IPS DF 6.9 (cell line): ENCODE measurements around the gene FLOT1.

Source experiments
- DNase-seq: peaks from one replicate; pipeline ENCODE4 v3.0.0-alpha.2; 2013; ENCODE audit warnings: low read depth, low spot score
- H3K27ac ChIP-seq: one replicate; pipeline ENCODE4 v1.5.1; 2013; ENCODE audit warnings: low read length, control low read depth
- H3K27me3 ChIP-seq: 2 replicates; pipeline ENCODE4 v1.6.1; 2013; ENCODE audit warnings: mild to moderate bottlenecking, low read length; ENCODE audit not compliant: control insufficient read depth, insufficient read depth
- H3K36me3 ChIP-seq: 2 replicates; pipeline ENCODE4 v1.6.1; 2013; ENCODE audit warnings: low read length; ENCODE audit not compliant: control insufficient read depth, insufficient read depth
- H3K4me1 ChIP-seq: 2 replicates; pipeline ENCODE4 v1.6.1; 2013; ENCODE audit warnings: low read length; ENCODE audit not compliant: control insufficient read depth, insufficient read depth
- H3K4me3 ChIP-seq: 2 replicates; pipeline ENCODE4 v1.5.1; 2013; ENCODE audit warnings: mild to moderate bottlenecking, low read length
- H3K9me3 ChIP-seq: 2 replicates; pipeline ENCODE4 v1.6.1; 2013; ENCODE audit warnings: low read length, inconsistent platforms; ENCODE audit not compliant: control insufficient read depth, insufficient read depth
- WGBS: extraction: QIAGEN DNeasy Blood & Tissue Kit; methylation state at CpG from one replicate; pipeline ENCODE4 v1.1.7; 2013; ENCODE audit warnings: mixed read lengths, missing lambda C conversion rate; ENCODE audit not compliant: insufficient read length, insufficient coverage; 5-methylcytosine and 5-hydroxymethylcytosine counted together

Gene FLOT1

DNA sequence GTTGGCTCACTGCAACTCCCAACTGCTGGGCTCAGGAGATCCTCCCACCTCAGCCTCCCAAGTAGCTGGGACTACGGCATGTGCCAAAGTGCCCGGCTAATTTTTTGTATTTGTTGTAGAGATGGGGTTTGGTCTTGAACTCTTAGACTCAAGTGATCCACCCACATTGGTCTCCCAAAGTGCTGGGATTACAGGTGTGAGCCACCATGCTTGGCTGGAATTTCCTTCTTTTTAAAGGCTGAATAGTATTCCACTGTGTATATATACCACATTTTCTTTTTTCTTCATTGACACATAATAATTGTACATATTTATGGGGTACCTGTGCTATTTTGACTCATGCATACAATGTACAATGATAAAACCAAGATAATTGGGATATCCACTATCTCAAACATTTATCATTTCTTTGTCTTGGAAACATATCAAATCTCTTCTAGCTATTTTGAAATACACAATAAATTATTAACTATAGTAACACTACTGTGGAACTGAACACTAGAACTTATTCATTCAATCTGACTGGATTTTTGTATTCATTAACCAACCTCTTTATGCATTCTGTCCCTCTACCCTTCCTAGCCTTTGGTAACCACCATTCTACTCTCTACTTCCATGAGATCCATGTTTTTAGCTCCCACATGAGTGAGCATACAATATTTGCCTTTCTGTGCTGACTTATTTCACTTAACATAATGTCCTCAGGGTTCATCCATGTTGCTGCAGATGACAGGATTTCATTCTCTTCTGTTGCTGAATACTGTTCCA lies 33.2 kb downstream of the FLOT1 start:
- no peak overlapping the region for H3K4me3 ChIP-seq
- no peaks in the 10 kb centered on the region for H3K4me1 ChIP-seq
- no peaks in the 10 kb centered on the region for H3K9me3 ChIP-seq
- no peak overlapping the region for H3K27ac ChIP-seq
- no peaks in the 10 kb centered on the region for H3K27me3 ChIP-seq
- H3K36me3 ChIP-seq: peaks cover 29% of the 10 kb centered on the region
- DNase-seq: no peak
- WGBS: no CpG with 5 or more reads among the region's 2 CpGs

- DNase-seq: no peak
- WGBS: no CpG with 5 or more reads among the region's 6 CpGs
- H3K27ac ChIP-seq: no peak overlapping the region
- no peaks in the 10 kb centered on the region for H3K9me3 ChIP-seq
- H3K36me3 ChIP-seq: peaks cover 37% of the 10 kb centered on the region
- no peaks in the 10 kb centered on the region for H3K4me1 ChIP-seq
- no peak overlapping the region for H3K4me3 ChIP-seq
- H3K27me3 ChIP-seq: no peaks in the 10 kb centered on the region
Measured at GRCh38 chr6:30707281-30707850, 35.1 kb downstream of the FLOT1 start.

DNA sequence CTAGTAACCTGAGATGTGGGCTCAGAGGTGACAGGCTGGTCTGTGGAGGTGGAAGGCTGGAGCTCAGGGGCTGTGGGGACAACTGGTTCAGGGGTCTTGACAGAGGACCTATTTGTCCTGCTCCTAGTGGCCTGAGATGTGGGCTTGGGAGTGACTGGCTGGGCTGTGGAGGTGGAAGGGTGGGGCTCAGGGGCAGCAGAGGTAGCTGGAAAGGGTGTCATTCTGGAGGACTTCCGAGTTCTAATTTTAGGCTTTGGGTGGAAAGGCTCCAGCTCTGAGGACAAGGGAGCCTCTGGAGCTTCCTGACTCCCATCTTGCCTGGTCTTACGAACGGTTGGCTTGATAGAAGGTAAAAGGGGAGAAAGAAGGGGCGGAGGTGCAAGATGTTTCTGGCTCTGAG lies 36.9 kb downstream of the FLOT1 start:
- WGBS: no CpG with 5 or more reads among the region's 4 CpGs
- peaks cover 27% of the 10 kb centered on the region; the same call in 1 of the 2 replicates for H3K36me3 ChIP-seq
- DNase-seq: no peak
- H3K27me3 ChIP-seq: no peaks in the 10 kb centered on the region
- H3K4me3 ChIP-seq: no peak overlapping the region
- H3K27ac ChIP-seq: no peak overlapping the region
- no peaks in the 10 kb centered on the region for H3K9me3 ChIP-seq
- H3K4me1 ChIP-seq: no peaks in the 10 kb centered on the region

GRCh38 chr6:30703821-30704220 lies 38.7 kb downstream of the FLOT1 start:
- Histone ChIP-seq H3K27ac (no peak overlapping the region), H3K9me3 (no peaks in the 10 kb centered on the region), H3K27me3 (no peaks in the 10 kb centered on the region), H3K4me3 (no peak overlapping the region), H3K4me1 (no peaks in the 10 kb centered on the region), H3K36me3 (peaks cover 27% of the 10 kb centered on the region; the same call in 1 of the 2 replicates)
- WGBS: no CpG with 5 or more reads among the region's 4 CpGs
- no peak for DNase-seq

DNA sequence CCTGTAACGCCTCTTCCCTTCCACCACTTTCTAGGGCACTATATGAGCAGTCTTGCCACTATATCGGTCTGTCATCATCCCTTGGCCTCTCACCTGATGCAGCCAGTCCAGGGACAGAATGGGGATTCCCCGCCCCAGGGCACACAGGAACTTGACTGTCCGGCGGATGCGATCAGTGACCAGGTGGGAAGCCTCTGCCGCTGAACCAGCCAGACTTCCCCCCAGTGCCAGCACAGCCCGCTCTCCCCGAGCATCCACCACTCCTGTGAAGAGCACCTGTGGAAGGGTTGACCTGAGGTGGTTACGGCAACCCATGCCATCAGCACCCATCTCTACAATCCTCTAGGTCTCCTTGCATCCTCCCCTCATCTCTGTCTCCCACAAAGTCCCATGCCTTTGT lies 39.5 kb downstream of the FLOT1 start:
- H3K9me3 ChIP-seq: no peaks in the 10 kb centered on the region
- no CpG with 5 or more reads among the region's 10 CpGs for WGBS
- no peak for DNase-seq
- no peak overlapping the region for H3K4me3 ChIP-seq
- H3K27ac ChIP-seq: no peak overlapping the region
- H3K36me3 ChIP-seq: peaks cover 25% of the 10 kb centered on the region; the same call in 1 of the 2 replicates
- H3K27me3 ChIP-seq: no peaks in the 10 kb centered on the region
- no peaks in the 10 kb centered on the region for H3K4me1 ChIP-seq

DNA sequence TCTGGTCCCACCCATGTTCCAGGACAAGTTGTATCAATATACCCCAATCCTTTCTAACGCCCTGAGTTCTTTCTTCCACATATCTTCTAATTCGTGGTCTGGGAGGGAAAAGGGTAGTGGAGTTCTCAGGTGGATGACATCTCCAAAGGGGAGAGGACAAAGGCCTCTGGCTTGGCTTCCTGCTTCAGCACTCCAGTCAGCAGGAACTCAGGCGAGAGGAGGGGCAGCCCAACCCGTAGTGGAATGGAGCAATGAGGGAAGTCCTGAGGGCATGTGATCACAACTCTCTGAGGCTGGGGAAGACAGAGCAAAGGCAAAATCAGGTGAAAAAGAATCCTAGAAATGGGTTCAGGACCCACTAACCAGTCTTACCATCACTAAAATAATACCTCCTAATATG lies 42.1 kb downstream of the FLOT1 start:
- DNase-seq: no peak
- H3K36me3 ChIP-seq: peaks cover 16% of the 10 kb centered on the region; the same call in 1 of the 2 replicates
- H3K4me1 ChIP-seq: no peaks in the 10 kb centered on the region
- H3K27me3 ChIP-seq: no peaks in the 10 kb centered on the region
- no peak overlapping the region for H3K4me3 ChIP-seq
- no CpG with 5 or more reads among the region's 4 CpGs for WGBS
- no peak overlapping the region for H3K27ac ChIP-seq
- no peaks in the 10 kb centered on the region for H3K9me3 ChIP-seq

- Histone ChIP-seq H3K4me1 (no peaks in the 10 kb centered on the region), H3K27me3 (no peaks in the 10 kb centered on the region), H3K4me3 (no peak overlapping the region), H3K36me3 (no peaks in the 10 kb centered on the region; the same call in 1 of the 2 replicates), H3K27ac (no peak overlapping the region), H3K9me3 (no peaks in the 10 kb centered on the region)
- no peak for DNase-seq
- WGBS: no CpG with 5 or more reads among the region's 5 CpGs
Measured at GRCh38 chr6:30696432-30696831, 46.1 kb downstream of the FLOT1 start.

GRCh38 chr6:30691208-30691847 lies 51.2 kb downstream of the FLOT1 start:
- Histone ChIP-seq H3K36me3 (no peaks in the 10 kb centered on the region), H3K27me3 (no peaks in the 10 kb centered on the region), H3K4me3 (peak overlapping the region; percentile 88; the same call in 1 of the 2 replicates), H3K27ac (no peak overlapping the region), H3K4me1 (peaks cover 8% of the 10 kb centered on the region), H3K9me3 (no peaks in the 10 kb centered on the region)
- WGBS: no CpG with 5 or more reads among the region's 8 CpGs
- DNase-seq: no peak

- Histone ChIP-seq H3K4me3 (peak within 1 kb of the TSS; percentile 88; the same call in 1 of the 2 replicates), H3K9me3 (no peaks in the 10 kb centered on the region), H3K27me3 (no peaks in the 10 kb centered on the region), H3K4me1 (peaks cover 10% of the 10 kb centered on the region), H3K36me3 (no peaks in the 10 kb centered on the region), H3K27ac (no peak within 1 kb of the TSS)
- no CpG with 5 or more reads among the region's 40 CpGs for WGBS
- DNase-seq: no peak
Measured at GRCh38 chr6:30690403-30691207, 51.9 kb downstream of the FLOT1 start, which contains the start of gene NRM. Gene NRM, minus strand, starts transcription at chr6:30690984. Its CDS starts 10 bp downstream, at chr6:30690974.

DNA sequence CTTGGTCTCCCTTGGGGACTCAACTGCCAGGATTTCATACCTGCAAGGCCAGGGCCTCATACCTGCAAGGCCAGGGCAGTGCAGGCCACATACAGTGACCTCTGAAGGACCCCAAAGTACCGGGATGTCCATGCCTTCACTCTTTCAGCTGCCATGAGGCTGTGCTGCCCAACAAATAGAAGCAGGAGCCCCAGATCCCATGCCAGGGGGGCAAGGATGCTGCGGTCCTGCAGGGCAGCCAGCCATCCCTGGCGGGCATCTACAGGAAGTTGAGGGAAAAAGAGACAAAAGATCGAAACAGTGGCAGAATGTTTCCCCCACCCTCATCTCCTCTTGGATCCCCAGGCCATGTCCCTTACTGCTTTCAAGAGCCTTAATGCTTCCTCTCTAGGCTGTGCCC lies 52.5 kb downstream of the FLOT1 start:
- no CpG with 5 or more reads among the region's 4 CpGs for WGBS
- H3K9me3 ChIP-seq: no peaks in the 10 kb centered on the region
- H3K36me3 ChIP-seq: no peaks in the 10 kb centered on the region
- peaks cover 11% of the 10 kb centered on the region for H3K4me1 ChIP-seq
- no peak overlapping the region for H3K27ac ChIP-seq
- no peak for DNase-seq
- H3K4me3 ChIP-seq: peak overlapping the region; percentile 88; the same call in 1 of the 2 replicates
- H3K27me3 ChIP-seq: no peaks in the 10 kb centered on the region
